Left lung (tissue), 10 donors: ENCODE measurements around the gene MAP4K3. TPM values are rescaled to one million over a fixed set of nuclear protein-coding genes. Genes with fewer than 3 reads are reported as not detected.

ENCODE experiments used
- ATAC-seq: fragments of 200-7000 bp; cut with Tn5 transposase; one replicate; pipeline ENCODE4 v1.9.1; 2020; ENCODE audit warnings: moderate library complexity
- DNase-seq, 4 donors: peaks; one replicate each; pipeline ENCODE4 v3.0.0-alpha.2; 2013 to 2020
- H3K27ac ChIP-seq, 2 donors: fragments of 200-600 bp; sonication (generic) in 1 of 2; one replicate each; pipeline versions ENCODE4 v1.5.0 to v1.8.0; 2020 to 2021
- H3K27me3 ChIP-seq, 2 donors: fragments of 200-600 bp; sonication (generic) in 1 of 2; one replicate each; pipeline versions ENCODE4 v1.5.0 to v1.8.0; 2020 to 2021
- H3K36me3 ChIP-seq, 2 donors: fragments of 200-600 bp; sonication (generic) in 1 of 2; one replicate each; pipeline versions ENCODE4 v1.5.0 to v1.8.0; 2020 to 2021
- H3K4me1 ChIP-seq, 2 donors: fragments of 200-600 bp; one replicate each; pipeline ENCODE4 v1.8.0; 2021
- H3K4me3 ChIP-seq, 2 donors: fragments of 200-600 bp; sonication (generic) in 1 of 2; one replicate each; pipeline versions ENCODE4 v1.5.0 to v1.8.0; 2020 to 2021; ENCODE audit warnings: mild to moderate bottlenecking in 1 of 2
- H3K9me3 ChIP-seq, 2 donors: fragments of 200-600 bp; sonication (generic) in 1 of 2; one replicate each; pipeline versions ENCODE4 v1.5.0 to v1.8.0; 2020 to 2021
- CTCF ChIP-seq, 2 donors: fragments of 200-600 bp; sonication (generic) in 1 of 2; IDR thresholded peaks; one replicate each; pipeline versions ENCODE4 v1.5.0 to v1.8.0; 2021; ENCODE audit warnings: antibody characterized with exemption in 2 of 2
- intact Hi-C, 2 donors: fragments of 100-400 bp; cut with DNase I; formaldehyde crosslinking; loops; one replicate each; pipeline versions ENCODE4 v1.11.2 to v1.14.2; 2022
- polyA plus RNA-seq, 6 donors: library from polyadenylated mRNA; unstranded; fragments of 120-200 nt; gene quantifications; one replicate each; pipeline ENCODE4 v1.2.1, GENCODE V29; 2013; ENCODE audit not compliant: insufficient read length in 6 of 6
- total RNA-seq, 2 donors: library from RNA; stranded (reverse); fragmentation: NEBNext Ultra II Directional; extraction: Animal tissue kit (Norgen Biotek cat#: 25700); gene quantifications; one replicate each; pipeline ENCODE4 v1.2.1, GENCODE V29; 2021
- donor health status: DM: no; HTN: yes; CAD: no.
- donor health status: DM: no; HTN: no; CAD: no.

MAP4K3 gene
- total and polyA plus RNA-seq, 8 donors: 26.0 to 74.5 (median 61.4) TPM

- Histone ChIP-seq H3K9me3 (no peaks in the 10 kb centered on the region), H3K27me3 (no peaks in the 10 kb centered on the region), H3K4me1 (peaks cover 4 to 16% of the 10 kb centered on the region in 2 donors), H3K36me3 (no peaks in the 10 kb centered on the region), H3K4me3 (no peak overlapping the region), H3K27ac (no peak overlapping the region)
- TF ChIP-seq CTCF (IDR thresholded peaks at IDR 0.05): no peak
- ATAC-seq (no peak), DNase-seq (no peak)
- intact Hi-C loops: no loop called here
Observed at GRCh38 chr2:39419282-39420223, 17.5 kb downstream of the MAP4K3 start.

- intact Hi-C loops: no loop called here
- Histone ChIP-seq H3K4me1 (peaks cover 4 to 24% of the 10 kb centered on the region in 2 donors), H3K27me3 (no peaks in the 10 kb centered on the region), H3K9me3 (no peaks in the 10 kb centered on the region), H3K27ac (no peak overlapping the region), H3K4me3 (no peak overlapping the region), H3K36me3 (no peaks in the 10 kb centered on the region)
- no peak for ATAC-seq
- no peak for TF ChIP-seq CTCF (IDR thresholded peaks at IDR 0.05)
- DNase-seq: no peak
Observed at GRCh38 chr2:39418491-39418890, 18.6 kb downstream of the MAP4K3 start.

- DNase-seq (no peak), ATAC-seq (no peak)
- Histone ChIP-seq H3K4me1 (peaks cover 4 to 36% of the 10 kb centered on the region in 2 donors), H3K27ac (no peak overlapping the region), H3K4me3 (no peak overlapping the region), H3K9me3 (no peaks in the 10 kb centered on the region), H3K27me3 (no peaks in the 10 kb centered on the region), H3K36me3 (no peaks in the 10 kb centered on the region)
- intact Hi-C loops: no loop called here
- TF ChIP-seq CTCF (IDR thresholded peaks at IDR 0.05): no peak
Observed at GRCh38 chr2:39416140-39416539, 20.9 kb downstream of the MAP4K3 start.

- no peaks in the 10 kb centered on the region for H3K9me3 ChIP-seq
- no peak for TF ChIP-seq CTCF (IDR thresholded peaks at IDR 0.05)
- H3K4me1 ChIP-seq: peaks cover 15 to 44% of the 10 kb centered on the region in 2 donors
- intact Hi-C loops: no loop called here
- no peaks in the 10 kb centered on the region for H3K27me3 ChIP-seq
- no peak overlapping the region for H3K27ac ChIP-seq
- no peak overlapping the region for H3K4me3 ChIP-seq
- H3K36me3 ChIP-seq: no peaks in the 10 kb centered on the region
- no peak for DNase-seq
- ATAC-seq: no peak
Observed at GRCh38 chr2:39413063-39413737, 23.9 kb downstream of the MAP4K3 start.
